Measurements from ENCODE around the gene LRRC51.

LRRC51 gene

DNA sequence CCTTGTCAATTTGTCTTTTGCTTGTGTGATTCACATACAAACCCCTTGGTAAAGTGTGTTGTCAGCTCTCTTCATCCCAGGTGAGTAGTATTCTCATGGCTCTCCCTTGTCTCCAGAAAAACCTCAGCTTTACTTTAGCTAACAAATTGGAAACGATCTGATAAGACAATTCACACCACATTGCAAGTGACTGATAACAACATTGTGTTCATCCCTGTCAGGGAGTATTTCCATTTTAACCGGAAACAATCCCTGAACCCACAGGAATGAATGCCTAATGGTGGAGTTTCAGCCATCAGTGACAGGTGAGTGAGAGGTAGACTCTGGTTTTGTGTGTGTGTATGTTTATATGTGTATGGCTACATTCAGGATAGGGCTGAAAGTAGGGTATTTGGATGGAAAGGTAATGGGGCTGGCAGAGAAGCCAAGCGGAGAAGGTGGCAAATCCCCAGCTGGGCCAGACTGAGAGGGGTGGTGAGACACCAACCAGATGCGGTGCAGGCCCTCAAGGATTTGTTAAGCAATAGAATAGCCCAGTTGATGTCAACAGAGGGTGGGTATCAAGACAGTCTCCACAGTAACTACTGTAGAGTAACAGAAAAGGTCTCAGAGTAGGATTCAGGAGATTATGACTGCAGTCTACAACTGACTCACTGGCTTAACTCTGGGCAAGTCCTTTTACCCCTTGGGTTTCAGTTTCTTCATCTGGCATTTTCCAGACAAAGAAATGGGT lies 7.6 kb downstream of the LRRC51 start:
- Histone ChIP-seq H3K27me3 (replicated peaks) (no peaks in the 10 kb centered on the region), H3K4me3 (ENCODE audit: low read depth, low read length) (no peak overlapping the region), H3K27ac (no peak overlapping the region), H3K36me3 (replicated peaks) (no peaks in the 10 kb centered on the region)
- in situ Hi-C loops (cut with HindIII; ENCODE audit: low pct_ligation_motif_present, low sequenced_read_pairs), result no loop called here
- no peak for TF ChIP-seq CTCF (IDR thresholded peaks at IDR 0.05; ENCODE audit: low read depth, low read length, missing control alignments)
- no peak for DNase-seq

- peak; percentile 95 for TF ChIP-seq CTCF (IDR thresholded peaks at IDR 0.05; ENCODE audit: low read depth, low read length, missing control alignments)
- DNase-seq, result peak; percentile 46
- in situ Hi-C loops (cut with HindIII; ENCODE audit: low pct_ligation_motif_present, low sequenced_read_pairs), result no loop called here
- H3K4me3 ChIP-seq (ENCODE audit: low read depth, low read length), result no peak overlapping the region
- no peak overlapping the region for H3K27ac ChIP-seq
- peaks cover 6% of the 10 kb centered on the region for H3K36me3 ChIP-seq (replicated peaks)
- no peaks in the 10 kb centered on the region for H3K27me3 ChIP-seq (replicated peaks)
These were observed 10.6 kb downstream of the LRRC51 start for GRCh38 chr11:72091292-72091691.

DNA sequence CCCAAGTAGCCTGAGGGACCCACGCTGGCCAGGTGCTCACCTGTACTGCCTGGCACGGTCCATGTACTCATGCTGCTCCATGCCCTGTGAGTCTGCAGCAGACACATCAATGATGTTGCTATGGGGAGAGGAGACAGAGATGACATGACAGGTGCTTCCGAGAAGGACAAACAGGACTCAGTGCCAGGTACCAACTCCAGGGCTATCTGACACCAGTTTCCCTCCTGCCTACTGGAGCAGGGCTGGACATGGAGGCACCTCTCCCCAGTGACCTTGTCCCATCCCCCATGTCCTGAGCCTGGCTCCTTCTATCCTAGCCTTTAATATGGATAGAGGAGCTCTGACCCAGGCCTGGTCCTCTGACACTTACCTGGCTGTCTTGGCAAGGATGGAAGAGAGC lies 18.1 kb downstream of the LRRC51 start:
- H3K36me3 ChIP-seq (replicated peaks), result peaks cover 23% of the 10 kb centered on the region
- in situ Hi-C loops (cut with HindIII; ENCODE audit: low pct_ligation_motif_present, low sequenced_read_pairs), result no loop called here
- no peak overlapping the region for H3K4me3 ChIP-seq (ENCODE audit: low read depth, low read length)
- no peaks in the 10 kb centered on the region for H3K27me3 ChIP-seq (replicated peaks)
- no peak for TF ChIP-seq CTCF (IDR thresholded peaks at IDR 0.05; ENCODE audit: low read depth, low read length, missing control alignments)
- no peak for DNase-seq
- no peak overlapping the region for H3K27ac ChIP-seq

DNA sequence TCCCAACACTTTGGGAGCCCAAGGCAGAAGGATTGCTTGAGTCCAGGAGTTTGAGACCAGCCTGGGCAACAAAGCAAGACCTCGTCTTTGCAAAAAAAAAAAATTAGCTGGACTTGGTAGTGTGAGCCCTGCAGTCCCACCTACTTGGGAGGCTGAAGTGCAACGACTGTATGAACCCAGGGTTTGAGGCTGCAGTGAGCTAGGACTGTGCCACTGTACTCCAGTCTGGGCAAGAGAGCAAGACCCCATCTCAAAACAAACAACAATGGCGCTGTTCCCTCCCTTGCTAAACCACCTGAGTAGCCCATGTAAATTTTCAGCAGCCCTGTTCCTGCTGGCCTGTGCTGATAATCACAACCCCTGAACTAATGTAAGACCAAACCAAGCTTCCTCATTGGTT lies 19.4 kb downstream of the LRRC51 start:
- no peak for DNase-seq
- TF ChIP-seq CTCF (IDR thresholded peaks at IDR 0.05; ENCODE audit: low read depth, low read length, missing control alignments), result no peak
- in situ Hi-C loops (cut with HindIII; ENCODE audit: low pct_ligation_motif_present, low sequenced_read_pairs), result no loop called here
- no peak overlapping the region for H3K4me3 ChIP-seq (ENCODE audit: low read depth, low read length)
- no peaks in the 10 kb centered on the region for H3K27me3 ChIP-seq (replicated peaks)
- peaks cover 17% of the 10 kb centered on the region for H3K36me3 ChIP-seq (replicated peaks)
- H3K27ac ChIP-seq, result no peak overlapping the region

DNA sequence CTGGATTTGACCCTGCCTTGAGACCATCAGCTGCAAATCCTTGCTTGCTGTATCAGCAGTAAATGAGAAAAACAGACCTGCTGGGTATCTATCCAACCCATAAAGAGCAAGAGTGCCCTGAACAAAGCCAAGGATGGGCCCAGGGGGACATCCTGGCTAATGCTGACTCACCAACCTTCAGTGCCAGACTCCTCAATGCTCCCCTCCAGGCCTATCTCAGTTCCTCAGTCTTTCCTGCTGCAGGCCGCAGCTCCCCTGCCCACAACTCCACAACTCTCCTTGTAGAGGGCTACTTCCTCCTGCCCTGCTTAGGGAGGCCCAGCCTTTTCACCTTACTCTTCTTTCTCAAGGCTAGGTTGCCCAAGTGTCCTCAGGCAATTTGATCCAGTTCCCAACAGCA lies 19.8 kb downstream of the LRRC51 start:
- Histone ChIP-seq H3K27me3 (replicated peaks) (no peaks in the 10 kb centered on the region), H3K4me3 (ENCODE audit: low read depth, low read length) (no peak overlapping the region), H3K36me3 (replicated peaks) (peaks cover 17% of the 10 kb centered on the region), H3K27ac (no peak overlapping the region)
- DNase-seq, result no peak
- in situ Hi-C loops (cut with HindIII; ENCODE audit: low pct_ligation_motif_present, low sequenced_read_pairs), result no loop called here
- TF ChIP-seq CTCF (IDR thresholded peaks at IDR 0.05; ENCODE audit: low read depth, low read length, missing control alignments), result no peak

- Histone ChIP-seq H3K27me3 (replicated peaks) (no peaks in the 10 kb centered on the region), H3K4me3 (ENCODE audit: low read depth, low read length) (peak overlapping the region; percentile 74), H3K27ac (peak overlapping the region; percentile 95), H3K36me3 (replicated peaks) (peaks cover 16% of the 10 kb centered on the region)
- no peak for TF ChIP-seq CTCF (IDR thresholded peaks at IDR 0.05; ENCODE audit: low read depth, low read length, missing control alignments)
- in situ Hi-C loops (cut with HindIII; ENCODE audit: low pct_ligation_motif_present, low sequenced_read_pairs), result no loop called here
- no peak for DNase-seq
These were observed 21.5 kb downstream of the LRRC51 start for GRCh38 chr11:72102162-72102561.
